KMS-11 (cell line): ENCODE data around the gene FASTK.

Experiments
- H2AFZ ChIP-seq: fragments of 200-600 bp; sonication (generic); 2 replicates; pipeline ENCODE4 v1.6.1; 2016; ENCODE audit warnings: antibody characterized with exemption, mixed run types, low read depth
- H3K27ac ChIP-seq: fragments of 200-600 bp; sonication (generic); 2 replicates; pipeline ENCODE4 v1.6.1; 2016; ENCODE audit warnings: mild to moderate bottlenecking, mixed run types
- H3K27me3 ChIP-seq: fragments of 200-600 bp; sonication (generic); 2 replicates; pipeline ENCODE4 v1.6.1; 2017; ENCODE audit warnings: mild to moderate bottlenecking, low read depth, mixed run types, moderate library complexity; ENCODE audit not compliant: insufficient read depth
- H3K36me3 ChIP-seq: fragments of 200-600 bp; sonication (generic); 2 replicates; pipeline ENCODE4 v1.6.1; 2017; ENCODE audit warnings: mild to moderate bottlenecking, mixed run types; ENCODE audit not compliant: insufficient read depth
- H3K4me1 ChIP-seq: fragments of 200-600 bp; sonication (generic); 2 replicates; pipeline ENCODE4 v1.6.1; 2016; ENCODE audit warnings: mild to moderate bottlenecking, low read depth, mixed run types; ENCODE audit not compliant: poor library complexity, severe bottlenecking
- H3K4me2 ChIP-seq: fragments of 200-600 bp; sonication (generic); 2 replicates; pipeline ENCODE4 v1.7.0; 2016; ENCODE audit warnings: mild to moderate bottlenecking, mixed run types
- H3K4me3 ChIP-seq: fragments of 200-600 bp; sonication (generic); IDR thresholded peaks from 2 replicates; pipeline ENCODE4 v1.6.1; 2017; ENCODE audit warnings: low read depth, low read length, mixed read lengths; ENCODE audit not compliant: insufficient read depth
- H3K79me2 ChIP-seq: fragments of 200-600 bp; sonication (generic); 2 replicates; pipeline ENCODE4 v1.6.1; 2016; ENCODE audit warnings: low read depth, mixed run types; ENCODE audit not compliant: insufficient read depth
- H3K9ac ChIP-seq: fragments of 200-600 bp; sonication (generic); 2 replicates; pipeline ENCODE4 v1.6.1; 2016; ENCODE audit warnings: mild to moderate bottlenecking, mixed run types
- H4K20me1 ChIP-seq: fragments of 200-600 bp; sonication (generic); 2 replicates; pipeline ENCODE4 v1.6.1; 2016; ENCODE audit warnings: mild to moderate bottlenecking, mixed run types; ENCODE audit not compliant: insufficient read depth
- CTCF ChIP-seq: fragments of 200-600 bp; sonication (generic); conservative IDR thresholded peaks from 2 replicates; pipeline ENCODE4 v1.6.1; 2017; ENCODE audit warnings: low read depth, mild to moderate bottlenecking, antibody characterized with exemption, low read length, moderate library complexity, mixed read lengths

FASTK gene

DNA sequence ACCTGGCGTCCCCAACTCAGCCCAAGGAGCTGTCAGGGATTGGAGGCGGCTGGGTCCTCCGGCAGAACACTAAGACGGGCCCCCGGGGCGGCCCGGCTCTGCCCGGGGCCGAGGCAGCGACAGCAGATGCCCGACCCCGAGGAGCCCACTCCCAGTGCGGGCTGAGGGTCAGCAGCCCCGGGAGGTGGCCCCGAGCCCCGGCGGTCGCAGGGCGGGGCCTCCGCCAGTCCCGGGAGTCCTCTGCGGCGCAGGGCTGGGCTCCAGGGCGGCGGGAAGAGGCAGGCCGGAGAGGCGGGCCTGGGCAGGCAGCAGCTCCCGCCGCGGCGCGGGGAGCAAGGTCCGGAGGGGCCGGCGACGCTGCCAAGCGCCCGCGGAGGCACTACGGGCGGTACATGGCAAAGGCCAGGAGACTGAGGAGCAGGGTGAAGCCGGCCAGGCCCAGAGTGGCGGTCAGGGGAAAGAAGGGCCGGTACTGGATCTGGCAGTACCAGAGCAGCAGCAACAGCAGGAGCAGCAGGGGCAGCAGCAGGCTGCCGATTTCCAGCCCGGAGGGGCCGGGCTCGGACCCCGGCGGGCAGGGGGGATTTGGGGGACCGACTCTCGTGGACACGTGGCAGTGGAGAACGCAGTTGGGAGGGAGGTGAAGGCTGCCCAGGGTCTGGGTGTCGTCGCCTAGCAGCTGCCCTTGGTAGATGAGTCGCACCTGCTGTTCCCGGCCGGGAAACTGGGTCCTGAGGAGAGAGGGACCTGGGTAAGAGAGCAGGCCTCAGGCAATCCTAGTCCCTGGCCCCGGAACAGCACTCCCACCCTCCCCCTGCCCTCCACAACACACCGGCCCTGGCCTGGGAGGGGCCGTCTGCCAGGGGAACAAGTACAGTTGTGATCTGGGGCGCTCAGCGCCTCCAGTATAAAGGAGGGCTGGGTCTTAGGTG is 827 bp upstream of the FASTK start:
- Histone ChIP-seq H3K4me2 (peak overlapping the region; percentile 59; the same call in 1 of the 2 replicates), H3K36me3 (no peaks in the 10 kb centered on the region), H3K27me3 (no peaks in the 10 kb centered on the region), H3K4me1 (peaks cover 43% of the 10 kb centered on the region), H3K9ac (peak overlapping the region; percentile 91; the same call in 1 of the 2 replicates), H4K20me1 (no peaks in the 10 kb centered on the region), H2AFZ (peak overlapping the region; percentile 65; the same call in 1 of the 2 replicates), H3K79me2 (peaks cover 28% of the 10 kb centered on the region), H3K4me3 (no peak overlapping the region), H3K27ac (peak overlapping the region; percentile 74; the same call in 1 of the 2 replicates)
- no peak for TF ChIP-seq CTCF

- Histone ChIP-seq H3K27ac (peak overlapping the region; percentile 74), H2AFZ (peak overlapping the region; percentile 65), H3K4me1 (peaks cover 35% of the 10 kb centered on the region)
Measured at GRCh38 chr7:151080067-151080521, 515 bp downstream of the FASTK start.

DNA sequence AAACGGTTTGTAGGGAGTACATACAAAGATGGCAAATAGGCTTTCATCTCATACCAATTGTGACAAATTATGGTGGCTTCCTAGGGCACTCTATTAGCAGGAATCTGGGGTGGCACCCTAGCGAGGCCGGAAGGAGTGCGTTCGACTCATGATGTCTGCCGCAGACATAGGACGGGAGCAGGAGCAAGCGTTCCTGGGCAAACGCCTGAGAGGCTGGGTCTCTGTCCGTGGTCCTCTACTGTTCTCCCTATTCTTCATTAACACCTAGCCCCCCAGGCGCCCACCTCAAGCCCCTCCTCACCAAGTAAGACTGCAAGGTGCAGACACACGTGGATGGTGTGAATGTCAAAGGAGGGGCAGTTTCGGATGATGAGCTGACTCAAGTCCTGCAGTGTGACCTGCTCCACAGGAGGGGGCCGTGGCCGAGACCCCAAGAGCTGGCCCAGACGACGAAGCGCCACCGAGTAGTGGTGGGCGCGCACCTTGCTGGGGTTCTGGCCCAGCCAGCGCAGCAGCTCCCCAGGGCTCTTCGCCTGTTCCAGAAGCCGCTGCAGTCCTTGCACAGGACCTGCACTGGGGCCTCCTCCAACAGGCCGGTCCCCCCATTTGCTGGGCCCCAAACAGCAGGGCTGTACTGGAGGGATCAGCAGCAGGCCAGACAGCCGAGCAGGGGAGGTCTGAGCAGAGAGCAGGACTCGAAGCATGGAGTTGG is 1.3 kb downstream of the FASTK start:
- Histone ChIP-seq H3K9ac (peak overlapping the region; percentile 91), H3K4me2 (peak overlapping the region; percentile 59), H3K4me1 (peaks cover 32% of the 10 kb centered on the region), H3K27ac (peak overlapping the region; percentile 74; the same call in 1 of the 2 replicates), H3K4me3 (peak overlapping the region; percentile 63), H2AFZ (no peak overlapping the region), H3K27me3 (no peaks in the 10 kb centered on the region), H3K36me3 (no peaks in the 10 kb centered on the region), H4K20me1 (no peaks in the 10 kb centered on the region), H3K79me2 (peaks cover 28% of the 10 kb centered on the region)
- no peak for TF ChIP-seq CTCF

More at GRCh38 chr7:151080067-151080521, 515 bp downstream of the FASTK start:
- Histone ChIP-seq H3K79me2 (peaks cover 28% of the 10 kb centered on the region), H3K4me2 (peak overlapping the region; percentile 59), H3K4me3 (peak overlapping the region; percentile 63), H3K36me3 (no peaks in the 10 kb centered on the region), H4K20me1 (no peaks in the 10 kb centered on the region), H3K27me3 (no peaks in the 10 kb centered on the region), H3K9ac (peak overlapping the region; percentile 91)
- TF ChIP-seq CTCF = no peak

DNA sequence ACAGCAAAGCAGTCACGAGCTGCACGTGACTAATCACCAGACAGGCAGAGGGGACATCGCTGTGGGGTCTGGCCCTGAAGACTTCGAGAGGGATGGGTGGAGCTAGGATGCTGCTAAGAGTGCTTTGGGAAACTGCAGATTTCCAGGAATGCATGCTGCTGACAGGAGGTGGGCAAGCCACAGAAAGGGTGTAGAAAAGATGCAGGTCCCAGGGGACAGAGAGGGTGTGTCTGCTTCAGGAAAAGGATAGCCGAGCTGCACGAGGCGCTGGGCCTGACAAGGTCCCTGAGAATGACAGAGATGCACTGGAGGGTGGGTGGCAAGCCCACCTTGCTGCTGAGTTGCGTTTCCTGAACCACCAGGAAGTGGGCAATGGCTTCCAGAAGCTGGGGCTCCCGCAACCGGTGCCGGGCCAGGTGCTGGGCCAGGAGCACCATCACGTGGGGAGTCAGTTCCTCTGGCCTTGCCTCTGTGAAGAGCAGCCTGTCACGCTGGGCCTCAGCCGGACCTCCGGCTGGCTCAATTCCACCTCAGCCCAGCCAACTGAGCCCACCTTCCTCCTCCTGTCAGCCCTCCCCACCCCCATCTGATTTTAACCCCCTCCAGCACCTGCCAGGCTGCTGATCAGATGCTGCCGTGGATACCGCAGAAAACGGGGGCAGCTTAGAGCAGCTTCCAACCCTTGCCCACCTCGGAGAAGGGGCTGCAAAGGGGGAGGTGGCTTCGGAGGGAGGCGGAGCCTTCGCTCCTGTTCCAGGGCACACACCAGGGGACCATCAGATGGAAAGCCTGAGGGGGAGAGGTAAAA is 2.2 kb downstream of the FASTK start:
- Histone ChIP-seq H4K20me1 (no peaks in the 10 kb centered on the region), H3K27ac (peak overlapping the region; percentile 28; the same call in 1 of the 2 replicates), H2AFZ (no peak overlapping the region), H3K79me2 (peaks cover 28% of the 10 kb centered on the region), H3K4me1 (peaks cover 26% of the 10 kb centered on the region), H3K27me3 (no peaks in the 10 kb centered on the region), H3K4me3 (no peak overlapping the region), H3K36me3 (no peaks in the 10 kb centered on the region), H3K4me2 (no peak overlapping the region; the same call in 1 of the 2 replicates), H3K9ac (no peak overlapping the region)
- no peak for TF ChIP-seq CTCF
